GM18868 (cell line): Measurements from ENCODE around the gene MRNIP.
A peak's percentile ranks its signal among the peaks of the same experiment; 100 is the strongest.

Experiments
- ATAC-seq: cut with Tn5 transposase; IDR thresholded peaks from one replicate; pipeline ENCODE4 v1.9.1; 2021; ENCODE audit warnings: mild to moderate bottlenecking, moderate library complexity; ENCODE audit not compliant: unreplicated experiment

Gene MRNIP

DNA sequence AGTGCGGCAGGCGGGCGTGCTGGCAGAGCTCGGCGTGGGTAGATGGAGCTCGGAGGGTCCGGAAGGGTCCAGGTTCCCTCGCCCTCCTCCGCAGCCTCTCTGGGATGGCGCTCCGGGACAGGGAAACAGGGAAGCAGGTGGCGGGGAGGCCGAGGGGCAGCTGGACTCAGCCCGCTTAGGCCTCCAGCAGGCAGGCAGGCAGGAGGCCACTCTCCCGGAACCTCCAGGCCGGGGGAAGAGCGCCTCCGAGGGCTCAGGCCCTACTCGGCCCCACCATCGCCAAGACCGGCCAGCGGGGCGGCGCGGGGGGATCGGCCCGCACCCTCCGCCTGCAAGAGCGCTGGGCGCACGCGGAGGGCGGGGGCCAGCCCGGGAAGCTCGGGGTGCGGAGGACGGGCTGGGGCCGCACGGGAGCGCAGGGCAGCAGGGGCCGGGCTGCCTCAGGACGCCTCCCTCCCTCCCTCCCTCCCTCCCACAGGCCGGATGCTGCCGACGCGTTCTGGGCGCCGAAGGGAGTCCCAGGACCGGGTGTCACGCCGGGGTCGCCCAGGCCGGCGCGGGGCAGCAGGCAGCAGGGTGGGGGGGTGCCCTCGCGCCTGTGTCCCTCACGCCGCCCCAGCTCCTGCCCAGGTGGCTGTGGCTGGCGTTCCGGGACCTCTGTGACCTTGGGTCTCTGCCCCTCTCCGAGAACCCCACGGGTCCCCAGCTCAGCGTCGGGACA lies 52.9 kb downstream of the MRNIP start:
- peak; percentile 20 for ATAC-seq

DNA sequence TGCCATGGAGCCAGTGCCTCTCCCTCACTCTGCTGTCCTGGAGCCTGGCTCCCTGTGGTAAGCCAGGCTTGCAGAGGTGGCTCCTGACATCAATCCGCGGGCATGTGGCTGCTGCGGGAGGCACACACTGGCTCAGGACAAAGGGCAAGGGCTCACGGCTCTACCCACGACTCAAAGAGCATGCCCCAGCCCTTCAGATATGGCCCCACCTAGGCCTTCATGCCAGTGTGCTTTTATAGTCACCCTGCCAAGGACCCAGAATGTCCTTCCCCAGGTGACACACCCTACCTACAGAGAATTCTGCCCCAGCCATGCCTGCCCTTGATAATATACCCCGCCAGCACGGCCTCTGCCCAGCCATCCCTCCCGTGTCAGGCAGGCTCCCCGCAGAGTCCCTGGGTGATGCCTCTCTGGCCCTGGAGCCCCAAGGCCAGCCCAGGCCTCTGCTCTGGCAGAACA lies 53.5 kb downstream of the MRNIP start:
- ATAC-seq, result no peak

DNA sequence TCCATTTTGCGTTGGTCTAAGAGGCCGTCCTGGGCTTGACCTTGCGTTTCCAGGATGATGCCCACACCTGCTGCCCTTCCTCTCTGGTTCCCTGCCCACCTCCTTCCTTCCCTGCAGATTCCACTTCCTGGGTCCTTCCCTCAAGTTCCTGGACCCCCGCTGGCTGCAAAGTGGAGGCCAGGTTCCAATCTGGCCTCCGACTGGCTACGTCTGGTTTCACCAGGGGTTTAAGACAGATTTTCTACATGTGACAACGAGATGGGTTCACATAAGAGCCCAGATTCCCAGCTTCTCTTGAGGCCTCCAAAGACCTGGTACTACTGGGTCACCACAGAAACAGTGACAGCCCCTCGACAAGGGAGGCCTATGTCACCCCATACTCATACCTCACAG lies 54.1 kb downstream of the MRNIP start:
- no peak for ATAC-seq

DNA sequence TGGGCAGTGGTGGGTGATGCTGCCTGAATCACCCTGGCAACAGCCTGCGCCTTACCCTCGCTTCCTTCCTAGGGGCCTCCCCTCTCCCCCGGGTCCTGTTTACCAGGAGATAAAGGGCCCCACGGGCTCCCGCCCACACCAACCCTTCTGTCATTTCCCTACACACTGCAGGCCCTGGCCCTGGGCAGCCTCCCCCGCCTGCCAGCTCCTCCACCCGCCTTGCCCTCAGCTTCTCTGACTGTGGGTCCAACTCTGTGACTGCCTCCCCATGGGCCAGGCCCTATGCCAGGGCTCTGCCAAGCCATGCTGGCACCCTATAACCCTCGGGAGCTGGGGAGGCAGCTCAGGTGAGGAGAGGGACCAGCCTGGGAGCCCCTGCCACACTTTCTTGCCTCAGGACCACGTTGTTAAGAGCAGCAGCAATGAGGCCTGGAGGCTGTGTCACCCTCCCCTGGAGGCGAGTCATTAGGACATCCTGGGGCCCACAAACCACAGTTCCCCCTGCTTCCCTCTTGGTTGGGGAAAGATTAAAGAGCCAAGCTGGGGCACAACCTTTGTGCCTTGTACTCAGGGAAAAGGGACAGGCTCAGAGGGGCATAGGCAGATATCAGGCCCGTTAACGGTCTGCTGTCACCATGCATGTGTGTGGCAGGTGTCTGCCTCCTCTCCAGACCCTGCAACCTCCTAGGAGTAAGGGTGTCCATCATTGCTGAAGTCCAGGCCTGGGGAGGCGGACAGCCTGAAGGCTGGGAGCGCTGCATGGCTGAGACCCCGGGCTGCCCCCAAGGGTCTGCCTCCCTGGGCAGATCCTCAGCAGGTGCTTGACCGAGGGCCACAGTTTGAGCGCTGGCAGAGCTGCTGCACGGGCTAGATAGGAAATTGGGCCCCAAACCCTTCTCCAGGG lies 54.7 kb downstream of the MRNIP start:
- no peak for ATAC-seq

DNA sequence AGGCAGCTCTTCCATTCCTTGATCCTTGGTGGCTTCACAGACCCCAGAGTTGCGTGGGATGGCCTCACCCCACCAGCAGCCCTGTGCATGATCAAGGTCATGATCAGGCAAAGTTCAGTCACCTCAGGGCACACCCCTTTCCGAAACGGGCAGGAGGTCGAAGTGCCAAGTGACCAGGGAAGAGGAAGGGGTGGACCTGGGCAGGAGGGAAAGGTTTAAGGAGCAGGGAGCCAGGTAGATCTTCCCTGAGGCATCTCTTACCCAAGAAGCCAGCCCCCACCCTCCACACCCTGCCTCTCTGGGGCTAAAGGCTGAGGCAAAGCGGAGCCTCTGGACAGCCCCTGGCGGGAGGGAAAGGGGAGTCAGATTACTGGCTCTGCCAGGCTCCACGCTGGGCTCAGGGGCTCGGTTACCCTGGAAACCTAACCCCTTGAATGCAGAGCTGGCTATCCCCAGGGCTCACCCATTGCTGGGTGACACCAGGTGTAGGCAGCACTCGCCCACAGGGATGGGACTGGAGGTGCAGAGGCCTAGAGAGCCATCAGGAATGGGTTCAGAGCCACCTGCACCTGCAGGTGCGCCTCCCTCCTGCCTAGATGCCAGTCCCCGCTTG lies 55.6 kb downstream of the MRNIP start:
- ATAC-seq, result no peak

DNA sequence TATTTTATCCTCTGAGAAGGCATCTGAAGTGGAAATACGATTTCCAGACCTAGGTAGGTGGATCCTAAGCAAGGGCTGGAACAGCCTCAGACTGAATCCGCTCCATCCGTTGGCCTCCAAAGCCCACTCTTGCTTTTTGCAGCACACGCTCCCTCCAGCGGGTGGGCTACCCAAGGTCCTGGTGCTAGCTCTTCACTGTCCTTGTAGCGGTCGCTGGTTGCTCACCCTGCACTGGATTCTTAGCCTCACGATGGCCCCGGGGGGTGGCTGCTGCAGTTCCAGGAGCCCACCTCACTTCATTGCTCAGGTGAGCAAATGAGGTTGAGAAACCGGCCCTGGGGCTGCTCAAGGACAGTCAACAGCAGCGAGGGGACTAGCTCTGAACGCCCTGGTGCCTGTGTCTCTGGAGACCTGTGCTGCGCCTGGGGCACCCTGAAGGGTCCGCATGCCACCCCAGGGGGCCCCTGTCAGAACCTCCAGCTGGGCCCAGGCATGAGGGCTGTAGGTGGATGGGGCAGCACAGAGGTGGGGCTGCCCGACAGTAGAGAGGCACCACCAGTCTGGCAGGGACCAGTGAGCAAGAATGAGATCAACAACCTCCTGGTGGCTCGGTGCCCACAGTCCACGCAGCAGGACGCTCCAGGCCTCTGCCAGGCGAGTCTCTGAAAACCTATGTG lies 56.3 kb downstream of the MRNIP start:
- no peak for ATAC-seq

DNA sequence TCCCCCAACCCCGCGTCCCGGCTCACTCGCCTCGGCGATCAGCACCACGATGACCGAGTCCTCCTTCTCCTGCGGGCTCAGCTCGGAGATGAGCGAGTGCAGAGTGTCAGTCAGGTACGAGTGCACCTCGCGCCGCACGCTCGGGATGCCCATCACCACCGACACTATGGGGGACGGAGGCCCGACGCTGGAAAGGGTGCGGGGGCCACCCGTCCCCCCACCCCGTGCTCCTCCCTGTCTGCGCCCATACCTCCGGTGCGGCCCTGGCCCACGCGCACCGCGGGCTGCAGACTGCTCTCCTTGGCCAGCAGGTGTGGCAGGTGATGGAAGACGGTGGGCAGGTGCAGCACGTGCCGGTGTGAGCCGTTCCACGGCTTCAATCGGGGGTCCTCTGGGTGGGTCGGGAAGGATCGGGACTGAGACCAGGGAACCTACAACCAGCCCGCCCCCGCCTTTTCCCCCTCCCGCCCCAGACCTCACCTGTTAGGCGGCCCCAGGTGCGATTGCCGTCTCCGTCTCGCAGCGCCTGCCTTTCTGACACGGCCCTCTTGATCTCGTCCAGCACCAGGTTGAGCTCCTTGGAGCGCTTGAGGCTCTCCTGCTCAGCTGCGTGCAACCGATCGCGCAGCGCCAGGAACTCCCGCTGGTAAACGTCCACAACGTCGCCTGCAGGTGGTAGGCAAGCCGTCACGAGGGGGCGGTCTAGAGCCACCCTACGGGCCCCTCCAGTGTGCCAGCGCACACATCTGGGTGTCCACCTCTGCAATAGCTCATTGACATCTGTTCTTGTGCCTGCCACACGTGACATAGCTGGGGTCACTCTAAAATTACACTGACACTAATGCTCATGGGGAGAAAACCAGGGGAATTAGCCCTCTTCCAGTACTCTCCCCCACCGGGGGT lies 57.1 kb downstream of the MRNIP start:
- ATAC-seq, result peak; percentile 47

DNA sequence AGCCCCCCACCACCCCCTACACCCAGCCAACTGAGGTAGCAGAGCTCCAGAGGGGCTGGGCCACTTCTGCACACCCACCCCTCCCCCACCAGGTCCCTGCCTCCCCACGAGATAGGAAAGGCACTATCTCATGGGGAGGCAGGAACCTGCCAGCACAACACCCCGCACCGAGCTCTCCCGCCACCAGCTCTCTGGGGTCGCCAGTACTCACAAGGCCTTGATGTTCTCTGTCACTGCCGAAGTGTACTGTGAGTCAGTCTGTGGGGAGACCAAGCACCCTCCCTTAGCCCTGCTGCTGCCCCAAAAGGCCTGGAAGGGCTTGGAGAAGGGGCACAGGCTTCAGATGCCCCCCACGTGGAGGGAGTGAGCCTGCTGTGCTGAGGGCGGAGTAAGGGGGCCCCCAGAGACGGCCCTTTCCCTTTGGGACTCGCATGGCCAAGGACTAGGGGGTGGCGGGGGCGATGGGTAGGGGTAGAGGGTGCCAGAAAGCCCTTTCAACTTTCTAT lies 57.9 kb downstream of the MRNIP start:
- no peak for ATAC-seq

DNA sequence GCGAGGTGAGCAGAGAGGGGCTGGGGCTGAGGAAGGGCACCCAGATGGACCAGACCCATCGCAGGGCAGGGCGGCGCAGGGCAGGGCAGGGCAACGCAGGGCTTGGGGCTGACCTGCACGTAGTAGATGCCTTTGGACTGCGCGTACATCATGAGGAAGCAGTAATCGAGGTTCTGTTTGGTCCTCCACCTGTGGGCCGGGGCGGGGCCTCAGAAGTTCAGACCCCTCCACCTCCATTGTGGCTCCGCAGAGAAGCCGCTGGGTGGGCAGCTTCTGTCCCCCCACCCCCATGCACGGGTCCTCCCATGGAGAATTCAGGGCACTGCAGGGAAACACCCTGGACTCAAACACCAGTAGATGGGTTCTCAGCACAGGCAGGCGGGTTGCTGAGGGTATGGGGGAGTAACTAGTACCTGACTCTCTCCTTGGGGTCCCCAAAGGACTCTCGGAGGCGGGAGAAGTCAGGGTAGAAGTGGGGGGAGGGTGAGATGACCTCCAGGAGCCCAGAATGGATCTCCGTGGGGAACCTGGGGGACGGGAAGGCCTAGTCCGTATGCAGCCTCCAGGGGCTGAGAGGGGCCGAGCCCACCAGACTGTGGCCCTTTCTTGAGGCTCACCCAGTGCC lies 58.4 kb downstream of the MRNIP start:
- ATAC-seq, result no peak

DNA sequence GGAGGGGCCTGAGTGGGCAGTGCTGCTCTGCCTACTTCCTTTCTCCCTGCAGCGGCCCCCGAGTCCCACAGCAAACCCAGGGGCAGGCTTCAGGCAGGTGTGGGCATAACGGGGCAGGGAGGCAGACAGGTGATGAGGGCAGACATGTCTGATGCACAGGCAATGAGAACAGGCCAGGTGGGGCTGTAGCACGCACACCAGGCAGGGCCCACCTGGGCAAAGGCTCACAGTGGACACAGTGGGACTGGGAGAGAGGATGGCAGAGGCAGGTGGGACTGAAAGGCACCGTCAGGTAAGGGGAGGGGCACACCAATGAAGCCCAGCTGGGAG lies 59.0 kb downstream of the MRNIP start:
- no peak for ATAC-seq

DNA sequence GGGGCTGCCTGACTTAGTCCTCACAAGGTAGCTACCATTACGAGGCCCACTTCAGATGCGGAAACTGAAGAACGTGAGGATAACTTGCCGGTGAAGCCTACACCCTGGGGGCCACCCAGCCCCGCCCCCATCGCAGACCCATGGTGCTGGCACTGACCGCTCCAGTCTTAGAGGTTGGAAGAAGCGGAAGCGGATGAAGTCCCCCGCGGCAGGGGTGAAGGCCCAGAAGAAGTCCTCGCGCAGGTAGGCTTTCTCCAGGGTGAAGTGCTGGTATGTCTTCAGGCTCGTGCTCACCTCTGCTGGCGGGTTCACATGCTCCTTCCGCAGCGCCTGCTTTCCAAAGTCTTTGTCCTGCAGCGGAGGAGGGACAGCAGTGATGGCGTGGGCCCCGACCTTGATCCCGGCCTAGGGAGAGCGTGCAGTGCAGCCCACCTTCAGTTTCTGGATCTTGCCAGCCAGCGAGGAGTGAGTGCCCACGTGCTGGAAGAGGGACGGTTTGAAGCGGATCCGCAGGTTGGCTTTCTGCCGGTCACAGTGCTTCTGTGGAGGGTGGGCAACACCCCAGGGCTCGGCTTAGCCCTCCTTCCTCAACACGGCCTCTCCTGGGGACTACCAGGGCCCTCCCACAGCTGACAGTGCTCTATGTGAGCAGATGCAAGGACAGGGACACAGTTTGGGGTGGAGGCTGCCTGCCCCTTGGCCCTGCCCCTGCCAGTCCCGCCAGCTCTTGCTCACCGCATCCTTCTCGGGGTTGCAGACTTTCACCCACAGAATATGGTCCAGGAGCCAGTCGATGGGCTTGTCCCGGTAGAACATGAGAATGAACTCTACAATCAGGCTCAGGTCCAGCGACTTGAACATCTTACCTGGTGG lies 59.6 kb downstream of the MRNIP start:
- ATAC-seq, result no peak

DNA sequence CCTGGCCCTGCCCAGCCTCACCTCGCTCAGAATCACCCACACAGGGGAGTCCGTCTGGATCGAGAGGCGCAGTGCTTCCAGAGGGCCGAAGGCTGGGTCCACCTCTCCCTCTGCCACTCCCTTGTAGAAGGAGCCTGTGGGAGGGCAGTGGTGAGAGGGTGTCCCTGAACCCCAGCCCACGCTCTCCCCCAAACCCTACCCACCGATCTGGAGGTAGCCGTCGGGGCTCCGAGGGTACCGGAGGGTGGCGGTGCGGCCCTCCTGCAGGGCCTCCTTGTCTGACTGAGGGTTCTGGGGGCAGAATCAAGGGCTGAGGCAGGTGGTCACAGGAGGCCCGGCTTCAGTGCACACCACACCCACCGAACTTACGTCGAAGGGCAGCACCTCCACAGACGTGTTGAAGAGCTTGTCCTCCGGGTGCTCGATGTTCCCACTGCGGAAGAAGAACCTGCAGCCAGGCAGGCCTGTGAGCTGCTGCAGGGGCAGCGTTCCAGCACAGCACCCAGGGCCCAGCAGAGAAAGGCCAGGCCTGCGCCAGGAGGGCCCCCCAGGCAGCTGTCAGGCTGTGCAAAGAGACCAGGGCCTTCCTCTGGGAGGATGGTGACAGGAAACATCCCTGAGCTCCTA lies 60.4 kb downstream of the MRNIP start:
- ATAC-seq, result no peak

DNA sequence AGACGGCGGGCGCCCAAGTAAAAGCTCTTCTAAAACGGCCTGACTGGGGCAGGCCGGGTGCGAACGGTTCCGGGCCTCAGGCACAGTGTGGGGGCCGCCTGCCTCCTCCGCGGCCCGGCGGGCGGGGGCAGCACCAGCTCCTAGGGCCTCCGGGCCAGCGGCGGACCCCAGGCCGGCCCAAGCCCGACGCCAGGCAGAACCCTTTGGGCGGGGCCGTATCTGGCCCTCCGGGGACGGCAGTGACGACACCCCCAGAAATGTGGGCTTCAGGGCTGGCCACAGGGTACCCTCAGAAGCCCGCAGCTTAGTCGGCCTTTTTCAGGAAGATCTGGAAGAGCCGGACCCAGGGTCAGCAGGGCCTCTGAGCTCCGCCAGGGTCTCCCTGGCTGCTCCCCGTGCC lies 60.9 kb downstream of the MRNIP start:
- ATAC-seq, result no peak

DNA sequence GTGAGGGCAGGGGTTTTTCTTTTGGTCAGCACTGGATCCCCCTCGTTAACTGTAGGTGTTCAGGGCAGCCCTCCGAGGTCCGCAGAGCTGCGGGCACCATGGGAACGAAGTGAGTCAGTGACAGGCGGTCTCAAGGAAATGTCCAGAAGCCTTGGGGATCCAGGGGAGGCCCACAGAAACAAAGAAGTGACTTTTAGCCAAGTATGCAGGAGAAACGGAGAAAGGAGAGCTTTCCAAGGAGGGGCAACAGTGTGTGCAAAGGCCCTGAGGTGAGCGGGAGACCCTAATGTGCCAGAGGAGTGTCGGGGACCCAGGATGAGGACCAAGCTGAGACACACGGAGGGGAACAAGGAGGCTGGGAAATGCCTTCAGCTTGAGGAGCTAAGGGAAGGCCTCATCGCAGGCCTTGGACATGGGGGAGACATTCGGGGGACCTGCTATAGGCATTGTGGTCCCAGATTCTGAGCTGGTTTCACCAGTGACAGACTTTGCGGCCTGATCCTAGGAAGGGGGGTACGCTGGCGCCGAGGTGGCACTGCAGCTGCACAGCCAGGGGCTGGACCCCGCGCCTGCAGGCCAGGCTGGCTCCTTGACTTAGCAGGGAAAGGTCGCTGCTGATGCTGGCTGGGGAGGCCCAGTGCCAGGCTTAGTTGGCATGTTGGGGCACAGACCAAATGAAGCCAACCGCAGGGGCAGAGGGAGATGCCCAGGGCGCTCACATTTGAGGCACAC lies 61.6 kb downstream of the MRNIP start:
- no peak for ATAC-seq

DNA sequence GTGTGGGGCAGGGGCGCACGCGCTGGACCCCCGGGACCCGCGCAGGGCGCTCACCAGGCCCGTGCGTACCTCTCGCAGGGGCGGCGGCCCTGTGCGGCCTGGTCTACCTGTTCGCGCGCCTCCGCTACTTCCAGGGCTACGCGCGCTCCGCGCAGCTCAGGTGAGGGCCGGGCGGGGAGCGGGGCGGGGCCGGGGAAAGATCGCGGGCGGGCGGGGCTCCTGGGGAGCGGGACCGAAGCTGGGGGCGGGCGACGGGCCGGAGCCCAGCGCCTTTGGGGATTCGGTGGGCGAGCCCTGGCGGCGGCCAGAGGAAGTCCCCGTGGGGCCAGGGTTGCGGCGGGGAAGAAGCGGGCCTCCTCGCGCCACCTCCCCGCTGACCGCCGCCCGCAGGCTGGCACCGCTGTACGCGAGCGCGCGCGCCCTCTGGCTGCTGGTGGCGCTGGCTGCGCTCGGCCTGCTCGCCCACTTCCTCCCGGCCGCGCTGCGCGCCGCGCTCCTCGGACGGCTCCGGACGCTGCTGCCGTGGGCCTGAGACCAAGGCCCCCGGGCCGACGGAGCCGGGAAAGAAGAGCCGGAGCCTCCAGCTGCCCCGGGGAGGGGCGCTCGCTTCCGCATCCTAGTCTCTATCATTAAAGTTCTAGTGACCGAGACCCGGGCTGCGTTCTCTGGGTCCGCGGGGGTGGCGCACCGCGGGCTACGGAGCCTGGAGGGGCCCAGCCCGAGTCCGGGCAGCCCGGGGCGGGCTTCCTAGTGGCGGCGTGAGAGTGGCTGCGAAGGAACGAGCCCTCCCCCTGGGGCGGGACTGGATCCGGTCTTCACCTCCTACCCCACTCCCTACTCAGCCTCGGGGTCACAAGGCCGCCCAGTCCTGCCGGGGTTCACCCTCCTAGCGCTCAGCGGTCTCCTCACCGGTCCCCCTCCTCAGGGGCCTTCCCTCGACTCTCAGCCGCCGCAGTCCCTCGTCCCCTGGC lies 62.5 kb downstream of the MRNIP start:
- ATAC-seq, result peak; percentile 71
